Upper lobe of left lung (tissue), 6 donors: ENCODE results near the gene TTPAL. TPM values are rescaled to one million over a fixed set of nuclear protein-coding genes. Genes with fewer than 3 reads are reported as not detected.
A peak's percentile ranks its signal among the peaks of the same experiment; 100 is the strongest.

ENCODE experiments used
- ATAC-seq, 2 donors: fragments of 200-7000 bp; cut with Tn5 transposase; one replicate each; pipeline ENCODE4 v1.9.1; 2022; ENCODE audit warnings: mild to moderate bottlenecking in 2 of 2, moderate library complexity in 2 of 2; ENCODE audit not compliant: low FRiP score in 2 of 2
- DNase-seq, 2 donors: peaks; one replicate each; pipeline ENCODE4 v3.0.0-alpha.2; 2019 to 2020
- H3K27ac ChIP-seq, 4 donors: fragments of 200-600 bp; sonication (generic); one replicate each; pipeline ENCODE4 v1.5.1; 2016 to 2019
- H3K27me3 ChIP-seq, 4 donors: fragments of 200-600 bp; sonication (generic); one replicate each; pipeline ENCODE4 v1.5.1; 2017 to 2019
- H3K36me3 ChIP-seq, 4 donors: fragments of 200-600 bp; sonication (generic); one replicate each; pipeline ENCODE4 v1.5.1; 2016 to 2019
- H3K4me1 ChIP-seq, 4 donors: fragments of 200-600 bp; sonication (generic); one replicate each; pipeline ENCODE4 v1.5.1; 2018 to 2019
- H3K4me3 ChIP-seq, 4 donors: fragments of 200-600 bp; sonication (generic); one replicate each; pipeline ENCODE4 v1.5.1; 2017 to 2019; ENCODE audit warnings: mild to moderate bottlenecking in 2 of 4, moderate library complexity in 1 of 4
- H3K9me3 ChIP-seq, 4 donors: fragments of 200-600 bp; sonication (generic); one replicate each; pipeline ENCODE4 v1.5.1; 2018 to 2019
- CTCF ChIP-seq, 6 experiments: fragments of 450-650 bp in 4 of 6; fragments of 200-600 bp in 2 of 6; sonication (generic) in 2 of 6; IDR thresholded peaks; one replicate each; pipeline ENCODE4 v1.5.1; 2016 to 2019; ENCODE audit warnings: antibody characterized with exemption in 6 of 6
- EP300 ChIP-seq, 4 donors: sonication (generic); formaldehyde crosslinking; IDR thresholded peaks; one replicate each; pipeline ENCODE4 v1.5.1; 2017; ENCODE audit warnings: antibody characterized with exemption in 4 of 4, control low read depth in 2 of 4
- POLR2A ChIP-seq, 4 donors: fragments of 450-650 bp; IDR thresholded peaks; one replicate each; pipeline ENCODE4 v1.5.1; 2016 to 2017; ENCODE audit warnings: antibody characterized with exemption in 4 of 4, mild to moderate bottlenecking in 2 of 4
- POLR2AphosphoS5 ChIP-seq, 2 donors: sonication (generic); formaldehyde crosslinking; IDR thresholded peaks; one replicate each; pipeline ENCODE4 v1.5.1; 2017; ENCODE audit warnings: antibody characterized with exemption in 2 of 2
- WGBS, 2 donors: methylation state at CpG; one replicate each; pipeline ENCODE4 v1.1.5; 2017 to 2018; 5-methylcytosine and 5-hydroxymethylcytosine counted together
- total RNA-seq, 6 donors: library from RNA; depleted of rRNA in 4 of 6; stranded (reverse); fragments of >200 nt in 4 of 6; gene quantifications; one replicate each; pipeline versions ENCODE4 v1.1.0 to v1.2.1, GENCODE V29; 2016 to 2021
- donor health status: DM: no; HTN: no; CAD: no; lungs with moderate emphysema.
- donor health status: DM: no; HTN: yes; CAD: no; lungs with severe emphysema.

TTPAL gene
- total RNA-seq, 6 donors from 2014 or later = 9.4 to 12.2 (median 10.2) TPM

DNA sequence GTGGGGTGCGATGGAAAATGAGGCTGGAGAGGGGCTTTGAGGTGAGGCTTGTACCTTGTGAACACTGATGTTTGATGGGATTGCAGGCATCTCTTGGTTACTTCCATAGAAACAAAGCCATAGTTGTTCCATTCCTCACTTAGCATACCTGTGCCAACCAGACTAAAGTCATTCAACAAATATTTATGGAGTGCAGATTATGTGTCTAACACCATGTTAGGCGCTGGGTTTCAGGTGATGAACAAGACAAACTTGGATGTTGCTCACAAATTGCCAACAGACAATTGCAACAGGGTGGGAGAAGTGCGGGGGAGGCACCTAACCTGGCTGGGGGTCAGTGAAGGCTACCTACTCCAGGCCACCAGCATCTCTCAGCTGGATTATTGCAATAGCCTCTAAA, 1.5 kb downstream of the TTPAL start:
- TF ChIP-seq POLR2AphosphoS5 (IDR thresholded peaks at IDR 0.05) (no peak), EP300 (IDR thresholded peaks at IDR 0.05) (no peak), POLR2A (IDR thresholded peaks at IDR 0.05) (no peak), CTCF (IDR thresholded peaks at IDR 0.05) (no peak)
- Histone ChIP-seq H3K9me3 (no peaks in the 10 kb centered on the region), H3K27ac (peak overlapping the region in 1 of 4 donors; percentile 92), H3K4me1 (peaks cover 4 to 20% (median 11%) of the 10 kb centered on the region in 4 donors), H3K27me3 (no peaks in the 10 kb centered on the region), H3K4me3 (no peak overlapping the region), H3K36me3 (peaks cover 0 to 24% (median 10%) of the 10 kb centered on the region in 4 donors)
- 93 to 97% methylated on average over 3 of the region's 3 CpGs for WGBS, 2 donors
- DNase-seq = no peak
- ATAC-seq = no peak

DNA sequence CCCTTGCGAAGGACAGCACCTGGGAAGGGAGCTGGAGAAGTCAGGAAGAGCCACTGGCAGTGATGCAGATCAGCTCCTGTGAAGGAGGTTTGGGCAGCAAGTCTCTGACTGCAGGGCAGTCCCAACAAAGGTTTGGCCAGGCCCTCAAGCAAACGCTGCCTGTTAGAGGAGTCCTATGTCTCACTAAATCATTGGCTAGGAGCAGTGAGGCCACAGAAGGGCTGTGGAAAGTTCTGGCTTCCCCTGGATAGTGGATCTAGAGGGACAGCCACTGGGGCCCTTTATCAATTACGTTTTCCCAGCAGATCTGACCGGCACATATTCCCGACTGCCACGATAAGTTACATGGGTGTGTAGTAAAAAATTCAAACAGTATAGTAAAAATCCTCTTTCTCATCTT, 2.5 kb downstream of the TTPAL start:
- no peak overlapping the region for H3K4me3 ChIP-seq
- peak overlapping the region in 1 of 4 donors; percentile 30 for H3K27ac ChIP-seq
- ATAC-seq = no peak
- no peak for TF ChIP-seq POLR2A (IDR thresholded peaks at IDR 0.05)
- no peaks in the 10 kb centered on the region for H3K27me3 ChIP-seq
- DNase-seq = no peak
- H3K4me1 ChIP-seq = peaks cover 4 to 20% (median 11%) of the 10 kb centered on the region in 4 donors
- peaks cover 0 to 32% (median 12%) of the 10 kb centered on the region in 4 donors for H3K36me3 ChIP-seq
- no peaks in the 10 kb centered on the region for H3K9me3 ChIP-seq
- 91 to 92% methylated on average over 6 of the region's 6 CpGs for WGBS, 2 donors

DNA sequence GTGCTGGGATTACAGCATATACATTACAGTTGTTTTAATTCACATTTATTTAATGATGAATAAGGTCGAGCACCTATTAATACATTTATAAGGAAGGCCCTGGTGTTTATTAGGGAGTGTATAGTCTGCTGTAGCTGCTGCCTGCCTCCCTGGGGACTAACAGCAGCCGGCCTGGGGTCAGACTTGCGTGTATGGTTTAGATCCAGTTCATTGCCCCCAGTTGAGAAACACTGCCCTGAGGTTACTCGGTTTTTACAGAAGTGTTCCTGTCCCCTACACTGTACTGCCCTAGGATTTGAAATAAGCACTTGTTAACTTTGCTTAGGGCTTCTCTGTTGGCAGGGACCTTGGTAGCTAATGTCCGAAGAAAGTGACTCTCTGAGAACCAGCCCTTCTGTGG, 4.0 kb downstream of the TTPAL start:
- Histone ChIP-seq H3K4me3 (no peak overlapping the region), H3K36me3 (peaks cover 0 to 44% (median 13%) of the 10 kb centered on the region in 4 donors), H3K4me1 (peaks cover 4 to 20% (median 11%) of the 10 kb centered on the region in 4 donors), H3K27me3 (no peaks in the 10 kb centered on the region), H3K9me3 (no peaks in the 10 kb centered on the region), H3K27ac (no peak overlapping the region)
- DNase-seq (no peak), ATAC-seq (no peak)
- WGBS, 2 donors = 74 to 80% methylated on average over 4 to 5 of the region's 5 CpGs
- TF ChIP-seq POLR2A (IDR thresholded peaks at IDR 0.05) (no peak), EP300 (IDR thresholded peaks at IDR 0.05) (no peak), POLR2AphosphoS5 (IDR thresholded peaks at IDR 0.05) (no peak), CTCF (IDR thresholded peaks at IDR 0.05) (no peak)

- peak in 1 of 2 donors; percentile 13 for DNase-seq
- Histone ChIP-seq H3K4me1 (peaks cover 3 to 19% (median 12%) of the 10 kb centered on the region in 4 donors), H3K9me3 (no peaks in the 10 kb centered on the region), H3K27ac (no peak overlapping the region), H3K4me3 (no peak overlapping the region), H3K27me3 (no peaks in the 10 kb centered on the region), H3K36me3 (peaks cover 0 to 48% (median 13%) of the 10 kb centered on the region in 4 donors)
- no peak for ATAC-seq
- WGBS, 2 donors = 94 to 95% methylated on average over 18 of the region's 18 CpGs
- TF ChIP-seq EP300 (IDR thresholded peaks at IDR 0.05) = no peak
- no peak for TF ChIP-seq POLR2A (IDR thresholded peaks at IDR 0.05)
- no peak for TF ChIP-seq CTCF (IDR thresholded peaks at IDR 0.05)
- no peak for TF ChIP-seq POLR2AphosphoS5 (IDR thresholded peaks at IDR 0.05)
Measured at GRCh38 chr20:44480097-44480496, 4.4 kb downstream of the TTPAL start.

- Histone ChIP-seq H3K36me3 (peaks cover 0 to 61% (median 13%) of the 10 kb centered on the region in 4 donors), H3K4me3 (no peak overlapping the region), H3K27me3 (no peaks in the 10 kb centered on the region), H3K27ac (peak overlapping the region in 1 of 4 donors; percentile 53), H3K9me3 (no peaks in the 10 kb centered on the region), H3K4me1 (peaks cover 0 to 4% (median 2%) of the 10 kb centered on the region in 4 donors)
- WGBS, 2 donors = 66 to 79% methylated on average over 4 to 6 of the region's 6 CpGs
- ATAC-seq = no peak
- no peak for TF ChIP-seq POLR2A (IDR thresholded peaks at IDR 0.05)
- no peak for TF ChIP-seq POLR2AphosphoS5 (IDR thresholded peaks at IDR 0.05)
- TF ChIP-seq CTCF (IDR thresholded peaks at IDR 0.05) = no peak
- TF ChIP-seq EP300 (IDR thresholded peaks at IDR 0.05) = no peak
- no peak for DNase-seq
Measured at GRCh38 chr20:44481719-44482416, 6.2 kb downstream of the TTPAL start.
